Caco-2 (cell line): Measurements from ENCODE around the gene NBAS. TPM values are rescaled to one million over a fixed set of nuclear protein-coding genes. Genes with fewer than 3 reads are reported as not detected.
"Not testable (repeated sequence)": the region's sequence is repeated elsewhere in the genome, so short reads cannot be mapped to it uniquely, and the experiment has no call there.

Experiments
- BruUV-seq: library from RNA; stranded (reverse); fragments of 400-500 nt; replicated peaks from 2 replicates; lab custom pipeline; 2021; lab: Mats Ljungman, UMichigan
- CTCF ChIA-PET: fragments of 300-600 bp; sonication (Branson Sonifier 250); formaldehyde crosslinking; loops from one replicate; lab custom pipeline; 2022; ENCODE audit warnings: antibody characterized with exemption; lab: Charles Lee
- POLR2A ChIA-PET: fragments of 300-600 bp; sonication (Branson Sonifier 250); formaldehyde crosslinking; loops from one replicate; lab custom pipeline; 2022; ENCODE audit warnings: antibody characterized with exemption; lab: Charles Lee
- DNase-seq, 2 experiments: peaks; one replicate each; pipeline versions ENCODE4 v3.0.0 to v3.0.0-alpha.2; 2020 to 2022
- H3K27me3 ChIP-seq: replicated peaks from 2 replicates; pipeline ENCODE4 v1.6.0; 2011; ENCODE audit warnings: low read length; ENCODE audit not compliant: control insufficient read depth, insufficient read depth
- H3K36me3 ChIP-seq: 2 replicates; pipeline ENCODE4 v1.5.1; 2011; ENCODE audit warnings: low read length; ENCODE audit not compliant: control insufficient read depth, insufficient read depth
- H3K4me1 ChIP-seq: fragments of 250-450 bp; sonication (Bioruptor Pico); 2 replicates; pipeline ENCODE4 v1.5.1; 2020; ENCODE audit warnings: mild to moderate bottlenecking
- H3K4me3 ChIP-seq: 2 replicates; pipeline ENCODE4 v1.5.1; 2011; ENCODE audit warnings: low read depth, mild to moderate bottlenecking, control low read depth, low read length
- H3K9me3 ChIP-seq: fragments of 250-450 bp; sonication (Bioruptor Pico); 2 replicates; pipeline ENCODE4 v1.5.1; 2020; ENCODE audit warnings: mild to moderate bottlenecking, moderate library complexity
- H3K27ac Mint-ChIP-seq: one replicate; pipeline ENCODE4 v1.8.0; 2022; ENCODE audit warnings: mixed read lengths; ENCODE audit not compliant: unreplicated experiment
- H3K27me3 Mint-ChIP-seq: one replicate; pipeline ENCODE4 v1.8.0; 2022; ENCODE audit warnings: mixed read lengths; ENCODE audit not compliant: insufficient read depth, unreplicated experiment
- H3K36me3 Mint-ChIP-seq: one replicate; pipeline ENCODE4 v1.8.0; 2022; ENCODE audit warnings: mild to moderate bottlenecking, mixed read lengths; ENCODE audit not compliant: insufficient read depth, unreplicated experiment
- H3K4me1 Mint-ChIP-seq: one replicate; pipeline ENCODE4 v1.8.0; 2022; ENCODE audit warnings: low read depth, mixed read lengths; ENCODE audit not compliant: unreplicated experiment
- H3K4me3 Mint-ChIP-seq: one replicate; pipeline ENCODE4 v1.8.0; 2022; ENCODE audit warnings: mild to moderate bottlenecking, moderate library complexity, mixed read lengths; ENCODE audit not compliant: unreplicated experiment
- H3K9me3 Mint-ChIP-seq: one replicate; pipeline ENCODE4 v1.8.0; 2022; ENCODE audit warnings: mixed read lengths; ENCODE audit not compliant: unreplicated experiment
- intact Hi-C: fragments of 100-400 bp; cut with micrococcal nuclease; formaldehyde crosslinking; loops from one replicate; pipeline ENCODE4 v1.10.0; 2022; ENCODE audit not compliant: unreplicated experiment
- total RNA-seq: library from RNA; stranded (reverse); gene quantifications from 2 replicates; pipeline ENCODE4 v1.2.3, GENCODE V29; 2022
- TF ChIP-seq, protein P1 (sequence below), 2 experiments: fragments of 200-600 bp in 1 of 2; IDR thresholded peaks; 1 replicate in 1 of 2; 2 replicates in 1 of 2; pipeline versions ENCODE4 v1.5.1 to v1.8.0; 2011 to 2022; ENCODE audit warnings: antibody characterized with exemption in 1 of 2, control low read depth in 1 of 2, inconsistent platforms in 1 of 2, low read depth in 1 of 2, low read length in 1 of 2, mild to moderate bottlenecking in 1 of 2, moderate library complexity in 1 of 2; ENCODE audit not compliant: insufficient read depth in 1 of 2, severe bottlenecking in 1 of 2, unreplicated experiment in 1 of 2

NBAS gene
- total RNA-seq, 1 experiment from 2014 or later = 31.1 TPM

DNA sequence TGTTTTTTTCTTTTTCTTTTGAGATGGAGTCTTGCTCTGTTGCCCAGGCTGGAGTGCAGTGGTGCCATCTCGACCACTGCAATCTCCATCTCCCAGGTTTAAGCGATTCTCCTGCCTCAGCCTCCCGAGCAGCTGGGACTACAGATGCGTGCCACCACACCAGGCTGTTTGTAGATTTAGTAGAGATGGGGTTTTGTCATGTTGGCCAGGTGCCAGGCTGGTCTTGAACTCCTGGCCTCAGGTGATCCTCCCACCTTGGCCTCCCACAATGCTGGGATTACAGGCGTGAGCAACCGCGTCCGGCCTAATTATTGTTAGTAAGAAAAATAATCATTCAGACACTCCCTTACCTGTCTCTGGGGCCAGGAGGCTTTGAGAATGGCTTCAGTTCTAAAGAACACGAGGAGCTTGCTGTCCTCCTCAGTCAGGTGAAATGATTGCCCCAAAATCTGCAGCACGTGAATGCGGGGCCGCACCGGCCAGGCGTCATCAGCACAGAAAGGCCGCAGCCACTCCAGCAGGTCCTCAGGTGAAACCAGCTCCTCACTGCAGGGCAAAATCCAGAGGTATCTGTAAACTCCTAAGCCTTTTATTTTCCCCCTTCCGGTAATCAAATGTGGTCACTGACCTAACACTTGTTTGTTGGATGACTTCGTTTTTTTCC lies 342.6 kb downstream of the NBAS start:
- H3K27me3 Mint-ChIP-seq = no peaks in the 10 kb centered on the region
- CTCF ChIA-PET = interaction anchor here (0.5 kb wide), 1 partner anchor 55 kb away, joined by 3 read pairs; no protein-coding TSS in a partner anchor
- H3K36me3 Mint-ChIP-seq = no peaks in the 10 kb centered on the region
- POLR2A ChIA-PET = no interaction called here
- Histone ChIP-seq H3K4me3 (no peak overlapping the region), H3K4me1 (no peaks in the 10 kb centered on the region), H3K9me3 (no peaks in the 10 kb centered on the region), H3K27me3 (no peaks in the 10 kb centered on the region), H3K36me3 (no peaks in the 10 kb centered on the region)
- no peaks in the 10 kb centered on the region for H3K4me1 Mint-ChIP-seq
- BruUV-seq = no TSS peak
- no peaks in the 10 kb centered on the region for H3K9me3 Mint-ChIP-seq
- intact Hi-C loops = no loop called here
- H3K4me3 Mint-ChIP-seq = no peak overlapping the region
- no peak for DNase-seq
- TF ChIP-seq, protein P1, sequence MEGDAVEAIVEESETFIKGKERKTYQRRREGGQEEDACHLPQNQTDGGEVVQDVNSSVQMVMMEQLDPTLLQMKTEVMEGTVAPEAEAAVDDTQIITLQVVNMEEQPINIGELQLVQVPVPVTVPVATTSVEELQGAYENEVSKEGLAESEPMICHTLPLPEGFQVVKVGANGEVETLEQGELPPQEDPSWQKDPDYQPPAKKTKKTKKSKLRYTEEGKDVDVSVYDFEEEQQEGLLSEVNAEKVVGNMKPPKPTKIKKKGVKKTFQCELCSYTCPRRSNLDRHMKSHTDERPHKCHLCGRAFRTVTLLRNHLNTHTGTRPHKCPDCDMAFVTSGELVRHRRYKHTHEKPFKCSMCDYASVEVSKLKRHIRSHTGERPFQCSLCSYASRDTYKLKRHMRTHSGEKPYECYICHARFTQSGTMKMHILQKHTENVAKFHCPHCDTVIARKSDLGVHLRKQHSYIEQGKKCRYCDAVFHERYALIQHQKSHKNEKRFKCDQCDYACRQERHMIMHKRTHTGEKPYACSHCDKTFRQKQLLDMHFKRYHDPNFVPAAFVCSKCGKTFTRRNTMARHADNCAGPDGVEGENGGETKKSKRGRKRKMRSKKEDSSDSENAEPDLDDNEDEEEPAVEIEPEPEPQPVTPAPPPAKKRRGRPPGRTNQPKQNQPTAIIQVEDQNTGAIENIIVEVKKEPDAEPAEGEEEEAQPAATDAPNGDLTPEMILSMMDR (IDR thresholded peaks at IDR 0.05; ENCODE audit: insufficient read depth in 1 of 2, low read depth in 1 of 2, low read length in 1 of 2, severe bottlenecking in 1 of 2, unreplicated experiment in 1 of 2) = no peak
- H3K27ac Mint-ChIP-seq = no peak overlapping the region

DNA sequence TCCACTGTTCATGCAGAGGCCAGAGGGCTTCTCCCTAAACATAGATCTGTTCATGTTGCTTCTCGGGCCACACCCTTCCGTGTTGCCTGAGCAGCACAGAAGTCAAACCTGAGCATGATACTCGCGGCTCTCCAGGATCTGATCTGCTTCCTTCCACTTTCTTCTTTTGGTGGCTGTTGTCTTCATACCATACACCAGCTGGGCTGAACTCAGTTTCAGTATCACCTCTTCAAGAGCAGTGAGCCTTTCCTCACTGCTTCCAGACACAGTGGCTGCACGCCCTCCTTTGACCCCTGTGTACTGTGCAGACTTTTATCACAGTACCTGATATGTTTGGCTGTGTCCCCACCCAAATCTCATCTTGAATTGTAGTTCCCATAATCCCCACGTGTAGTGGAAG lies 348.9 kb downstream of the NBAS start:
- TF ChIP-seq, protein P1 (IDR thresholded peaks at IDR 0.05; ENCODE audit: insufficient read depth in 1 of 2, low read depth in 1 of 2, low read length in 1 of 2, severe bottlenecking in 1 of 2, unreplicated experiment in 1 of 2) = no peak
- Mint-ChIP-seq H3K9me3 (no peaks in the 10 kb centered on the region), H3K4me3 (no peak overlapping the region), H3K36me3 (no peaks in the 10 kb centered on the region), H3K4me1 (no peaks in the 10 kb centered on the region), H3K27ac (no peak overlapping the region), H3K27me3 (no peaks in the 10 kb centered on the region)
- CTCF ChIA-PET = no interaction called here
- no peaks in the 10 kb centered on the region for H3K9me3 ChIP-seq
- no peaks in the 10 kb centered on the region for H3K27me3 ChIP-seq
- no peak for DNase-seq
- H3K36me3 ChIP-seq = no peaks in the 10 kb centered on the region
- H3K4me3 ChIP-seq = no peak overlapping the region
- POLR2A ChIA-PET = no interaction called here
- no TSS peak for BruUV-seq
- intact Hi-C loops = no loop called here
- no peaks in the 10 kb centered on the region for H3K4me1 ChIP-seq

DNA sequence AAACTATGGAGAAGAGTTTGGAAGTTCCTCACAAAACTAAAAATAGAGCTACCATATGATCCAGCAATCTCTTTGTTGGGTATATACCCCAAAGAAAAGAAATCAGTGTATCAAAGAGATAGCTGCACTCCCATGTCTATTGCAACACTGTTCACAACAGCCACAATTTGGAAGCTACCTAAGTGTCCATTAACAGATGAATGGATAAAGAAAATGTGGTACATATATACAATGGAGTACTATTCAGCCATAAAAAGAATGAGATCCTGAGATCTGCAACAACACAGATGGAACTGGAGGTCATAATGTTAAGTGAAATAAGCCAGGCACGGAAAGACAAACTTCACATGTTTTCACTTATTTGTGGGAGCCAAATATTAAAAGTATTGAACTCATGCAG lies 350.6 kb downstream of the NBAS start:
- H3K36me3 ChIP-seq, intact Hi-C loops, H3K4me1 ChIP-seq, H3K4me3 ChIP-seq, CTCF ChIA-PET, H3K9me3 ChIP-seq, H3K27ac Mint-ChIP-seq, BruUV-seq, H3K4me3 Mint-ChIP-seq, POLR2A ChIA-PET, H3K36me3 Mint-ChIP-seq, H3K27me3 ChIP-seq, H3K27me3 Mint-ChIP-seq, DNase-seq, H3K4me1 Mint-ChIP-seq, H3K9me3 Mint-ChIP-seq: not testable (repeated sequence)
